HG02884 (cell line): ENCODE measurements around the gene MAFF.
"Not testable (repeated sequence)": the region's sequence is repeated elsewhere in the genome, so short reads cannot be mapped to it uniquely, and the experiment has no call there.

Experiments
- ATAC-seq: cut with Tn5 transposase; IDR thresholded peaks from one replicate; pipeline ENCODE4 v1.9.1; 2021; ENCODE audit warnings: mild to moderate bottlenecking, moderate library complexity; ENCODE audit not compliant: unreplicated experiment

MAFF gene

GRCh38 chr22:38201711-38202436 is at the start of gene MAFF:
TSS of gene MAFF (plus strand) at chr22:38201994. CDS start at chr22:38213854, 11,860 bp downstream.
- peak; percentile 54 for ATAC-seq

GRCh38 chr22:38153821-38154562 is 47.8 kb upstream of the MAFF start:
- no peak for ATAC-seq

GRCh38 chr22:38154563-38154915 is 47.3 kb upstream of the MAFF start:
- ATAC-seq = not testable (repeated sequence)

- ATAC-seq = no peak
Measured at GRCh38 chr22:38155703-38156102, 46.1 kb upstream of the MAFF start.

- ATAC-seq = no peak
Measured at GRCh38 chr22:38162881-38163843, 38.6 kb upstream of the MAFF start.

- no peak for ATAC-seq
Measured at GRCh38 chr22:38163844-38164550, 37.8 kb upstream of the MAFF start.

- ATAC-seq = no peak
Measured at GRCh38 chr22:38164551-38164918, 37.3 kb upstream of the MAFF start.

- ATAC-seq = no peak
Measured at GRCh38 chr22:38165922-38166593, 35.7 kb upstream of the MAFF start.

GRCh38 chr22:38167988-38168407 is 33.8 kb upstream of the MAFF start:
- no peak for ATAC-seq

- no peak for ATAC-seq
Measured at GRCh38 chr22:38169116-38169515, 32.7 kb upstream of the MAFF start.

GRCh38 chr22:38170469-38170868 is 31.3 kb upstream of the MAFF start:
- ATAC-seq = no peak

GRCh38 chr22:38171927-38172831 is 29.6 kb upstream of the MAFF start:
- ATAC-seq = no peak

GRCh38 chr22:38172832-38173640 is 28.8 kb upstream of the MAFF start:
- ATAC-seq = no peak

GRCh38 chr22:38173641-38173906 is 28.2 kb upstream of the MAFF start:
- no peak for ATAC-seq

GRCh38 chr22:38174626-38175025 is 27.2 kb upstream of the MAFF start:
- ATAC-seq = no peak

- ATAC-seq = no peak
Measured at GRCh38 chr22:38175206-38176118, 26.3 kb upstream of the MAFF start.

- ATAC-seq = no peak
Measured at GRCh38 chr22:38176170-38176741, 25.5 kb upstream of the MAFF start.
